Activated naive CD4-positive, alpha-beta T cell (primary cell): ENCODE measurements around the gene FAM89B.

ENCODE experiments used
- DNase-seq, 4 experiments: peaks; one replicate each; lab custom pipeline; 2025; lab: John Stamatoyannopoulos, UW

The FAM89B gene

GRCh38 chr11:65538915-65539743 lies 33.2 kb upstream of the FAM89B start:
- DNase-seq, result no peak

- DNase-seq, result peak in 1 of 4 experiments; percentile 60
These were observed 32.5 kb upstream of the FAM89B start for GRCh38 chr11:65539744-65540289.

- DNase-seq, result peak; percentile 81 to 87 (median 86)
These were observed 31.8 kb upstream of the FAM89B start for GRCh38 chr11:65540290-65541092.

GRCh38 chr11:65541093-65541982 lies 31.0 kb upstream of the FAM89B start:
- DNase-seq, result no peak

- DNase-seq, result no peak
These were observed 29.5 kb upstream of the FAM89B start for GRCh38 chr11:65542738-65543390.

GRCh38 chr11:65545853-65546216 lies 26.5 kb upstream of the FAM89B start:
- no peak for DNase-seq

- peak; percentile 93 to 99 (median 96) for DNase-seq
These were observed 25.9 kb upstream of the FAM89B start for GRCh38 chr11:65546217-65546958.

- DNase-seq, result peak in 1 of 4 experiments; percentile 37
These were observed 24.8 kb upstream of the FAM89B start for GRCh38 chr11:65547446-65548125.

GRCh38 chr11:65548395-65548794 lies 23.9 kb upstream of the FAM89B start:
- no peak for DNase-seq

GRCh38 chr11:65549096-65549495 lies 23.2 kb upstream of the FAM89B start:
- no peak for DNase-seq

GRCh38 chr11:65551572-65552387 lies 20.6 kb upstream of the FAM89B start:
- peak in 2 of 4 experiments; percentile 39 to 67 for DNase-seq

GRCh38 chr11:65552388-65552951 lies 19.9 kb upstream of the FAM89B start:
- no peak for DNase-seq

GRCh38 chr11:65553301-65554001 lies 18.9 kb upstream of the FAM89B start:
- DNase-seq, result peak in 2 of 4 experiments; percentile 73 to 82

- DNase-seq, result no peak
These were observed 18.1 kb upstream of the FAM89B start for GRCh38 chr11:65554057-65554818.

- DNase-seq, result no peak
These were observed 17.4 kb upstream of the FAM89B start for GRCh38 chr11:65554842-65555430.

GRCh38 chr11:65555693-65556231 lies 16.6 kb upstream of the FAM89B start:
- no peak for DNase-seq
